T-cell (primary cell): ENCODE measurements around the gene MRAS. TPM values are rescaled to one million over a fixed set of nuclear protein-coding genes. Genes with fewer than 3 reads are reported as not detected.

Experiments used
- ATAC-seq, 4 experiments: fragments of 200-7000 bp in 3 of 4; fragments of 150-1000 bp in 1 of 4; cut with Tn5 transposase; replicated peaks in 1 of 4; 1 replicate in 3 of 4; 2 replicates in 1 of 4; pipeline ENCODE4 v1.10.0; 2021; ENCODE audit warnings: moderate library complexity in 3 of 4, mild to moderate bottlenecking in 2 of 4, moderate number of reproducible peaks in 1 of 4
- CTCF ChIA-PET, 2 donors: fragments of 300-600 bp; sonication (Branson Sonifier 250); formaldehyde crosslinking; loops; one replicate each; lab custom pipeline; 2022; ENCODE audit warnings: antibody characterized with exemption in 2 of 2; lab: Charles Lee
- POLR2A ChIA-PET, 2 donors: fragments of 300-600 bp; sonication (Branson Sonifier 250); formaldehyde crosslinking; loops; one replicate each; lab custom pipeline; 2022; ENCODE audit warnings: antibody characterized with exemption in 2 of 2; lab: Charles Lee
- DNase-seq, 35 experiments: peaks; one replicate each; pipeline versions ENCODE4 v3.0.0 to v3.0.0-alpha.2; 2013 to 2023
- H3K27ac ChIP-seq: one replicate; pipeline ENCODE4 v1.5.1; 2013; ENCODE audit warnings: low read length
- H3K27me3 ChIP-seq, 2 experiments: replicated peaks in 1 of 2; 1 replicate in 1 of 2; 2 replicates in 1 of 2; pipeline versions ENCODE4 v1.6.1 to v1.7.0; 2013; ENCODE audit warnings: low read length in 1 of 2, mixed read lengths in 1 of 2; ENCODE audit not compliant: control insufficient read depth in 2 of 2, insufficient read depth in 2 of 2; ENCODE audit errors: extremely low read depth in 1 of 2
- H3K36me3 ChIP-seq, 2 donors: 1 replicate in 1 of 2; 2 replicates in 1 of 2; pipeline versions ENCODE4 v1.6.1 to v1.7.0; 2013; ENCODE audit warnings: low read length in 1 of 2; ENCODE audit not compliant: control insufficient read depth in 2 of 2, insufficient read depth in 1 of 2; ENCODE audit errors: extremely low read depth in 1 of 2
- H3K4me1 ChIP-seq, 2 experiments: 1 replicate in 1 of 2; 2 replicates in 1 of 2; pipeline versions ENCODE4 v1.6.1 to v1.7.0; 2013; ENCODE audit warnings: low read length in 2 of 2, mixed read lengths in 1 of 2; ENCODE audit not compliant: insufficient read depth in 2 of 2, control insufficient read depth in 1 of 2; ENCODE audit errors: extremely low read depth in 1 of 2
- H3K4me3 ChIP-seq, 2 donors: 1 replicate in 1 of 2; 2 replicates in 1 of 2; pipeline versions ENCODE4 v1.5.1 to v1.7.0; 2013; ENCODE audit warnings: mild to moderate bottlenecking in 2 of 2, low read length in 1 of 2, moderate library complexity in 1 of 2; ENCODE audit not compliant: control insufficient read depth in 1 of 2; ENCODE audit errors: extremely low read depth in 1 of 2
- H3K9me3 ChIP-seq: 2 replicates; pipeline ENCODE4 v1.7.0; 2013
- H3K27ac Mint-ChIP-seq, 2 donors: one replicate each; pipeline ENCODE4 v1.8.0; 2020 to 2021; ENCODE audit warnings: mild to moderate bottlenecking in 2 of 2, mixed read lengths in 2 of 2
- H3K27me3 Mint-ChIP-seq, 2 donors: one replicate each; pipeline ENCODE4 v1.8.0; 2021 to 2022; ENCODE audit warnings: mixed read lengths in 2 of 2
- H3K36me3 Mint-ChIP-seq: one replicate; pipeline ENCODE4 v1.8.0; 2021; ENCODE audit warnings: mixed read lengths
- H3K4me1 Mint-ChIP-seq, 3 donors: one replicate each; pipeline ENCODE4 v1.8.0; 2020 to 2022; ENCODE audit warnings: mixed read lengths in 3 of 3, mild to moderate bottlenecking in 1 of 3
- H3K4me3 Mint-ChIP-seq, 3 donors: one replicate each; pipeline ENCODE4 v1.8.0; 2020 to 2022; ENCODE audit warnings: mild to moderate bottlenecking in 3 of 3, mixed read lengths in 3 of 3, moderate library complexity in 3 of 3
- H3K9me3 Mint-ChIP-seq, 3 donors: one replicate each; pipeline ENCODE4 v1.8.0; 2020 to 2022; ENCODE audit warnings: mixed read lengths in 3 of 3
- WGBS: methylation state at CpG from one replicate; pipeline ENCODE4 v1.1.5; 2013; ENCODE audit warnings: missing lambda C conversion rate; ENCODE audit not compliant: insufficient coverage; 5-methylcytosine and 5-hydroxymethylcytosine counted together
- total RNA-seq, 35 experiments: library from RNA in 6 of 35; stranded (reverse) in 6 of 35; fragments of 120-200 nt in 1 of 35; gene quantifications; one replicate each; pipeline versions ENCODE4 v1.2.1 to v1.2.4 and lab custom pipeline; 2013 to 2026

The MRAS gene
- total RNA-seq, 5 donors from 2014 or later (not counting 1 experiment from before 2014, with no cell fraction given), result 0.28 to 0.49 (median 0.42) TPM; not detected in 1

GRCh38 chr3:138334608-138335007, 13.8 kb upstream of the MRAS start:
- peaks cover 0 to 5% of the 10 kb centered on the region in 2 experiments for H3K4me1 ChIP-seq
- Mint-ChIP-seq H3K27ac (no peak overlapping the region), H3K9me3 (no peaks in the 10 kb centered on the region), H3K4me3 (no peak overlapping the region), H3K36me3 (no peaks in the 10 kb centered on the region), H3K27me3 (peaks cover 0 to 2% of the 10 kb centered on the region in 2 donors), H3K4me1 (peaks cover 8 to 13% (median 10%) of the 10 kb centered on the region in 3 donors)
- ChIA-PET POLR2A (interaction anchor here in 1 of 2 donors (0.5 kb wide), 1 partner anchor 123 kb away, joined by 3 read pairs; no protein-coding TSS in a partner anchor), CTCF (interaction anchor here in 1 of 2 donors (1.1 kb wide), 1 partner anchor 11 kb away, joined by 11 read pairs; no protein-coding TSS in a partner anchor)
- no peaks in the 10 kb centered on the region for H3K36me3 ChIP-seq
- no peak for DNase-seq
- ATAC-seq, result no peak
- no peaks in the 10 kb centered on the region for H3K9me3 ChIP-seq
- H3K27ac ChIP-seq, result no peak overlapping the region
- WGBS, result no CpG with 5 or more reads among the region's 4 CpGs
- no peak overlapping the region for H3K4me3 ChIP-seq
- H3K27me3 ChIP-seq, result peaks cover 0 to 3% of the 10 kb centered on the region in 2 experiments

DNA sequence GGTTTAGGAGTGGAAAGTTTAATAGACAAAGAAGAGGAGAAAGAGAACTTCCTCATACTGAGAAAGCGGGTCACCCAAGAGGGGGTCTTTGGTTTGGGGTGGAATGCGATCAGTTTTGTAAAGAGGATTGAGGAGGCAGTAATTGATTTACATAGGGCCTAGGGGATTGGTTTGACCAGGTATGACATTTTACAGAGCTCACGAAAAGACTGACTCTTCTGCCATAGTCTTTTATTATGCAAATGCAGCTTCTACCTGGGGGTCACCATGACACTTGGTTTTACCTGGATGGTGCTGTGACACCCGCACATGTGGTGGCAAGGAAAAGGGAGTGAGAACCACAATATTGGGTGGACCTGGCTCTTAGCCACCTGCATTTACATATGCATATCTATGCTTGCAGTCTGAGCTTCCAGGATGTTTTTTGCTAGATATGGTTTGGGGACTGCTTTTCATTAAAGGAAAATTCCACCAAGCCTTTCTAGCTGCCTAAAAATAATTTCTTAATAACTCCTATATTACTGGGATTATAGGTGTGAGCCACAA, 11.9 kb upstream of the MRAS start:
- ChIA-PET POLR2A (interaction anchor here in 1 of 2 donors (0.7 kb wide), 1 partner anchor 16 kb away, joined by 13 read pairs; no protein-coding TSS in a partner anchor), CTCF (interaction anchor here in 1 of 2 donors (0.7 kb wide), 1 partner anchor 10 kb away, joined by 4 read pairs; no protein-coding TSS in a partner anchor)
- 90% methylated on average over 1 of the region's 4 CpGs for WGBS
- no peaks in the 10 kb centered on the region for H3K4me1 ChIP-seq
- Mint-ChIP-seq H3K4me1 (peaks cover 0 to 5% (median 3%) of the 10 kb centered on the region in 3 donors), H3K27ac (no peak overlapping the region), H3K27me3 (peaks cover 2 to 3% of the 10 kb centered on the region in 2 donors), H3K9me3 (no peaks in the 10 kb centered on the region), H3K4me3 (no peak overlapping the region), H3K36me3 (no peaks in the 10 kb centered on the region)
- no peak for ATAC-seq
- H3K27me3 ChIP-seq, result peaks cover 0 to 3% of the 10 kb centered on the region in 2 experiments
- DNase-seq, result no peak
- no peaks in the 10 kb centered on the region for H3K9me3 ChIP-seq
- no peak overlapping the region for H3K27ac ChIP-seq
- no peaks in the 10 kb centered on the region for H3K36me3 ChIP-seq
- H3K4me3 ChIP-seq, result no peak overlapping the region

GRCh38 chr3:138338244-138338643, 10.1 kb upstream of the MRAS start:
- CTCF ChIA-PET, result no interaction called here
- no peaks in the 10 kb centered on the region for H3K36me3 ChIP-seq
- Mint-ChIP-seq H3K27me3 (peaks cover 3 to 6% of the 10 kb centered on the region in 2 donors), H3K27ac (no peak overlapping the region), H3K9me3 (no peaks in the 10 kb centered on the region), H3K4me1 (no peaks in the 10 kb centered on the region), H3K4me3 (no peak overlapping the region), H3K36me3 (no peaks in the 10 kb centered on the region)
- DNase-seq (no peak), ATAC-seq (no peak)
- H3K27ac ChIP-seq, result no peak overlapping the region
- H3K9me3 ChIP-seq, result no peaks in the 10 kb centered on the region
- WGBS, result 60% methylated on average over 2 of the region's 5 CpGs
- H3K4me1 ChIP-seq, result no peaks in the 10 kb centered on the region
- POLR2A ChIA-PET, result interaction anchor here in 1 of 2 donors (0.6 kb wide), 1 partner anchor 12 kb away, joined by 3 read pairs; no protein-coding TSS in a partner anchor
- no peak overlapping the region for H3K4me3 ChIP-seq
- H3K27me3 ChIP-seq, result peaks cover 0 to 6% of the 10 kb centered on the region in 2 experiments

- H3K36me3 ChIP-seq, result no peaks in the 10 kb centered on the region
- no peak overlapping the region for H3K4me3 Mint-ChIP-seq
- no peaks in the 10 kb centered on the region for H3K4me1 Mint-ChIP-seq
- peaks cover 3 to 10% of the 10 kb centered on the region in 2 donors for H3K27me3 Mint-ChIP-seq
- no peaks in the 10 kb centered on the region for H3K9me3 ChIP-seq
- no CpG with 5 or more reads among the region's 5 CpGs for WGBS
- H3K9me3 Mint-ChIP-seq, result no peaks in the 10 kb centered on the region
- no peak overlapping the region for H3K27ac ChIP-seq
- H3K27me3 ChIP-seq, result peaks cover 0 to 6% of the 10 kb centered on the region in 2 experiments
- no peaks in the 10 kb centered on the region for H3K4me1 ChIP-seq
- DNase-seq (no peak), ATAC-seq (no peak)
- no peak overlapping the region for H3K27ac Mint-ChIP-seq
- H3K36me3 Mint-ChIP-seq, result no peaks in the 10 kb centered on the region
- no peak overlapping the region for H3K4me3 ChIP-seq
- CTCF ChIA-PET, result no interaction called here
- POLR2A ChIA-PET, result no interaction called here
Measured at GRCh38 chr3:138338811-138339210, 9.6 kb upstream of the MRAS start.

DNA sequence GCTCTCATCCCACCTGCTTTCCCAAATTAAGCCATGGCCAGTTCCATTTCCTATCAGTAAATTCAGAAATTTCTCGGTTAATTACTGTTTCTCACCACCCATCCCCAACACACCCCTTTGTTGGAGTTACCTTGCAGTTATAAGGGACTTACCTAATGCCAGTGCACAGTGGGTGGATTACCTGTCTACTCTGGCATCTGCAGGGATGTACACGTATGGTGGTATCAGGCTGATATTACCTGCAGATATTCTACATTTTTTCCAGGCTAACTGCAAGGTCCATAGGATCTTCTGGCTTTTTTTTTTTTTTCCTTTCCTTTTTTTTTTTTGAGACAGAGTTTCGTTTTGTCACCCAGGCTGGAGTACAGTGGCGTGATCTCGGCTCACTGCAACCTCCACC, 7.9 kb upstream of the MRAS start:
- Mint-ChIP-seq H3K36me3 (no peaks in the 10 kb centered on the region), H3K4me1 (no peaks in the 10 kb centered on the region), H3K27ac (no peak overlapping the region), H3K9me3 (no peaks in the 10 kb centered on the region), H3K27me3 (peaks cover 3 to 16% of the 10 kb centered on the region in 2 donors), H3K4me3 (no peak overlapping the region)
- DNase-seq (no peak), ATAC-seq (no peak)
- POLR2A ChIA-PET, result no interaction called here
- no peaks in the 10 kb centered on the region for H3K4me1 ChIP-seq
- no peaks in the 10 kb centered on the region for H3K9me3 ChIP-seq
- H3K36me3 ChIP-seq, result no peaks in the 10 kb centered on the region
- CTCF ChIA-PET, result interaction anchor here (0.7 to 1.0 kb wide), 3 partner anchors 11 to 32 kb away, joined by 4 to 9 read pairs (median 6); no protein-coding TSS in a partner anchor
- WGBS, result no CpG with 5 or more reads among the region's 5 CpGs
- no peak overlapping the region for H3K27ac ChIP-seq
- H3K4me3 ChIP-seq, result no peak overlapping the region
- H3K27me3 ChIP-seq, result peaks cover 0 to 15% of the 10 kb centered on the region in 2 experiments

GRCh38 chr3:138344754-138345153, 3.6 kb upstream of the MRAS start:
- Mint-ChIP-seq H3K36me3 (no peaks in the 10 kb centered on the region), H3K4me3 (no peak overlapping the region), H3K27me3 (peaks cover 20 to 46% of the 10 kb centered on the region in 2 donors), H3K9me3 (peaks cover 0 to 3% (median 0%) of the 10 kb centered on the region in 3 donors), H3K27ac (no peak overlapping the region), H3K4me1 (peaks cover 10 to 13% (median 11%) of the 10 kb centered on the region in 3 donors)
- H3K27me3 ChIP-seq, result peaks cover 0 to 42% of the 10 kb centered on the region in 2 experiments
- H3K4me3 ChIP-seq, result no peak overlapping the region
- H3K27ac ChIP-seq, result no peak overlapping the region
- WGBS, result no CpG with 5 or more reads among the region's 1 CpG
- ChIA-PET POLR2A (interaction anchor here in 1 of 2 donors (0.7 kb wide), 1 partner anchor 14 kb away, joined by 4 read pairs; no protein-coding TSS in a partner anchor), CTCF (no interaction called here)
- H3K9me3 ChIP-seq, result no peaks in the 10 kb centered on the region
- peaks cover 0 to 8% of the 10 kb centered on the region in 2 experiments for H3K4me1 ChIP-seq
- DNase-seq, result no peak
- no peaks in the 10 kb centered on the region for H3K36me3 ChIP-seq
- ATAC-seq, result no peak
